ENCODE data around the gene AQP12A.

DNA sequence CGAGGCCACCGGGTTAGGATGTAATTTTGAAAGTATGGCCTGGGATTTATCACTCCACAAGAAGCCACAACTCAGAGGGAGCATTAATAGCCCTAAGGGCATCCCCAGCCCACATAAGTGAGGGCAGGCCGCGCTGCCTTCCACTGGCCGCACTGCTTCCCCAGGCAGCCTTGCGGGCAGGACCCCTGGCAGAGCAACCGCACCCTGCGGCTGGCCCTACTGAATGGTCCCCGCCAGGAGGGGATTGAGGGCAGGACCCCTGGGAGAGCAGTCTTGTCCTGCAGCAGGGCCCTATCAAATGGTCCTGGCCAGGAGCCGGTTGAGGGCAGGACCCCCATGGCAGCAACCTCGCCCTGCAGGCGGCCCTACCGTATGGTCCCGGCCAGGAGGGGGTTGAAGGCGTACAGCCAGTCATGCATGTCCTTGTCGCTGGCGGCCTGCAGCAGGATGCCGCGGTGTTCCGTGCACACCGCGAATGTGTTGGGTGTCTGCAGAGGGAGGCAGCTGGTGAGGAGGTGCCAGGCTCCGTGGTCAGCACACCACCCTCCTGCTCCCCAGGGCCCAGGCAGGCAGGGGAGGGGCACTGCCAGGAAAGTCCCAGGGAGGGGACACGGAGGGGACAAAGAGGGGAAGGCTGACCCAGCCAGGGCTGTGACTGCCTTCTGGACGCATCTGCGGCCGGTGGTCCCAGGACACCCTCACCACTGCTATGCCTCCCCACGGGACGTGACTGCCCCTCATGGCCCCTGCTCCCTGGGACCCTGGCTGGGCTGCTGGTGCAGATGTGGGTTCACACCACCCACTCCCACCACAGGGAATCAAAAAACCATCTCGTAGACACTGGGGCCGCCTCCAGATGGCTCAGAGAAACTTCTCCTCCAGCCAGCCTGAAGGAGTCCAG lies 26.3 kb downstream of the AQP12A start:
- no peak for TF ChIP-seq POLR2A (IDR thresholded peaks at IDR 0.05)
- TF ChIP-seq POLR2AphosphoS5 (IDR thresholded peaks at IDR 0.05), result no peak
- TF ChIP-seq, protein P1, sequence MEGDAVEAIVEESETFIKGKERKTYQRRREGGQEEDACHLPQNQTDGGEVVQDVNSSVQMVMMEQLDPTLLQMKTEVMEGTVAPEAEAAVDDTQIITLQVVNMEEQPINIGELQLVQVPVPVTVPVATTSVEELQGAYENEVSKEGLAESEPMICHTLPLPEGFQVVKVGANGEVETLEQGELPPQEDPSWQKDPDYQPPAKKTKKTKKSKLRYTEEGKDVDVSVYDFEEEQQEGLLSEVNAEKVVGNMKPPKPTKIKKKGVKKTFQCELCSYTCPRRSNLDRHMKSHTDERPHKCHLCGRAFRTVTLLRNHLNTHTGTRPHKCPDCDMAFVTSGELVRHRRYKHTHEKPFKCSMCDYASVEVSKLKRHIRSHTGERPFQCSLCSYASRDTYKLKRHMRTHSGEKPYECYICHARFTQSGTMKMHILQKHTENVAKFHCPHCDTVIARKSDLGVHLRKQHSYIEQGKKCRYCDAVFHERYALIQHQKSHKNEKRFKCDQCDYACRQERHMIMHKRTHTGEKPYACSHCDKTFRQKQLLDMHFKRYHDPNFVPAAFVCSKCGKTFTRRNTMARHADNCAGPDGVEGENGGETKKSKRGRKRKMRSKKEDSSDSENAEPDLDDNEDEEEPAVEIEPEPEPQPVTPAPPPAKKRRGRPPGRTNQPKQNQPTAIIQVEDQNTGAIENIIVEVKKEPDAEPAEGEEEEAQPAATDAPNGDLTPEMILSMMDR (IDR thresholded peaks at IDR 0.05), result no peak

Data from stomach (tissue), 4 donors.